ENCODE measurements around the gene APOL1.

GRCh38 chr22:36281781-36282327, 28.9 kb downstream of the APOL1 start:
- TF ChIP-seq EZH2 (IDR thresholded peaks at IDR 0.05; ENCODE audit: borderline replicate concordance, insufficient read depth, low read length, poor library complexity, severe bottlenecking) (no peak), MXI1 (conservative IDR thresholded peaks at IDR 0.05; ENCODE audit: poor library complexity, severe bottlenecking) (no peak)
